Activated CD4-positive, CD25-positive, alpha-beta regulatory T cell treated with anti-CD3 and anti-CD28 coated beads, Interleukin-2, amount 50 U/mL, for 72 hours (primary cell): ENCODE measurements around the gene CXCR2.
A peak's percentile ranks its signal among the peaks of the same experiment; 100 is the strongest.
"Not testable (repeated sequence)": the region's sequence is repeated elsewhere in the genome, so short reads cannot be mapped to it uniquely, and the experiment has no call there.

Source experiments
- DNase-seq: peaks from one replicate; pipeline ENCODE4 v3.0.0; 2021

CXCR2 gene

GRCh38 chr2:218130822-218131221, 5.0 kb downstream of the CXCR2 start:
- DNase-seq: no peak

- no peak for DNase-seq
Measured at GRCh38 chr2:218137514-218137913, 11.7 kb downstream of the CXCR2 start.

GRCh38 chr2:218138047-218138446, 12.2 kb downstream of the CXCR2 start:
- no peak for DNase-seq

- DNase-seq: no peak
Measured at GRCh38 chr2:218145124-218145523, 19.3 kb downstream of the CXCR2 start.

- no peak for DNase-seq
Measured at GRCh38 chr2:218146056-218146455, 20.2 kb downstream of the CXCR2 start.

- no peak for DNase-seq
Measured at GRCh38 chr2:218149098-218149497, 23.3 kb downstream of the CXCR2 start.

GRCh38 chr2:218149848-218150440, 24.1 kb downstream of the CXCR2 start:
- no peak for DNase-seq

GRCh38 chr2:218152172-218152571, 26.3 kb downstream of the CXCR2 start:
- no peak for DNase-seq

- no peak for DNase-seq
Measured at GRCh38 chr2:218152777-218153176, 26.9 kb downstream of the CXCR2 start.

- no peak for DNase-seq
Measured at GRCh38 chr2:218155953-218156479, 30.2 kb downstream of the CXCR2 start.

GRCh38 chr2:218161644-218162043, 35.8 kb downstream of the CXCR2 start:
- no peak for DNase-seq

- DNase-seq: no peak
Measured at GRCh38 chr2:218162814-218163213, 37.0 kb downstream of the CXCR2 start.

- DNase-seq: no peak
Measured at GRCh38 chr2:218166791-218167190, 41.0 kb downstream of the CXCR2 start, which contains the start of gene CXCR1. CXCR1 (minus strand) TSS chr2:218166962; CDS start chr2:218165211, 1,751 bp downstream.

- DNase-seq: no peak
Measured at GRCh38 chr2:218168016-218168415, 42.2 kb downstream of the CXCR2 start.

GRCh38 chr2:218168635-218169462, 43.0 kb downstream of the CXCR2 start:
- DNase-seq: peak; percentile 64

- DNase-seq: no peak
Measured at GRCh38 chr2:218169757-218170546, 44.1 kb downstream of the CXCR2 start.

- DNase-seq: not testable (repeated sequence)
Measured at GRCh38 chr2:218171744-218172143, 45.9 kb downstream of the CXCR2 start.

GRCh38 chr2:218172845-218173244, 47.0 kb downstream of the CXCR2 start:
- no peak for DNase-seq

- DNase-seq: no peak
Measured at GRCh38 chr2:218179782-218180181, 54.0 kb downstream of the CXCR2 start.

GRCh38 chr2:218180467-218181114, 54.8 kb downstream of the CXCR2 start:
- no peak for DNase-seq

- DNase-seq: no peak
Measured at GRCh38 chr2:218184331-218184730, 58.5 kb downstream of the CXCR2 start.

- peak; percentile 60 for DNase-seq
Measured at GRCh38 chr2:218186355-218186766, 60.5 kb downstream of the CXCR2 start.
